AG08395 (cell line): ENCODE results near the gene RWDD1.
"Not testable (repeated sequence)": the region's sequence is repeated elsewhere in the genome, so short reads cannot be mapped to it uniquely, and the experiment has no call there.

Experiments
- DNase-seq: peaks from one replicate; pipeline ENCODE4 v3.0.0; 2012; ENCODE audit warnings: mixed read lengths, low spot score

Gene RWDD1

GRCh38 chr6:116560130-116560529 lies 11.2 kb upstream of the RWDD1 start:
- no peak for DNase-seq

DNA sequence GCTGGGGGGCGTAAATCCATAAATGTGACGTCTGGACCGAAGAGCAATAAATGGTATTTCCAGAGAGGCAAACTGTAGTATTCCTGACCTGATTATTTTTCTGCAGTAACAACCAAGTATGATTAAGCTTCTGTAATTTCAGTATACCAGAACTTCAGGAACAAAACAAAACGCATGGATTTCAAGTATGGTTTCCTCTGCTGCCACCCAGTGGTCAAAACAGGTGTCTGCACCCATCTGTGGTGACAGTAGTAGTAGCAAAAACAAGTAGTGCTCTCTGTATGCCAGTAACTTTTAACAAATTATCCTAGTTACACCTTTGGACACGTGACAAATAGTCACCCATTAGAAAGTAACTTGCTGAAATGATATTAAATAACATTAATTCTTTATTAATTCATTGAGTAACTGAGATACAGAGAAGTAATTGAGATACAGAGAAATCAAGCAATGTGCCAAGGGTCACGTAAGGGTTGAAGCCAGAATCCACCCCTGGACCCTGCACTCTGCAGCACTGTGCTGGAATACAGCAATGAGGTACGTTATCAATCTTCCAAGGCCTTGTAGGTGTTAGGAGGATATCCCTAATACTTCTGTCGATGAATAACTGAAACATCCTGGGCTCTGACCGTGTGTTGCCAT lies 9.8 kb upstream of the RWDD1 start:
- DNase-seq: peak; percentile 69

GRCh38 chr6:116562019-116562403 lies 9.3 kb upstream of the RWDD1 start:
- DNase-seq: no peak

- DNase-seq: no peak
These were observed 8.7 kb upstream of the RWDD1 start for GRCh38 chr6:116562614-116563013.

GRCh38 chr6:116563830-116564229 lies 7.5 kb upstream of the RWDD1 start:
- DNase-seq: no peak

DNA sequence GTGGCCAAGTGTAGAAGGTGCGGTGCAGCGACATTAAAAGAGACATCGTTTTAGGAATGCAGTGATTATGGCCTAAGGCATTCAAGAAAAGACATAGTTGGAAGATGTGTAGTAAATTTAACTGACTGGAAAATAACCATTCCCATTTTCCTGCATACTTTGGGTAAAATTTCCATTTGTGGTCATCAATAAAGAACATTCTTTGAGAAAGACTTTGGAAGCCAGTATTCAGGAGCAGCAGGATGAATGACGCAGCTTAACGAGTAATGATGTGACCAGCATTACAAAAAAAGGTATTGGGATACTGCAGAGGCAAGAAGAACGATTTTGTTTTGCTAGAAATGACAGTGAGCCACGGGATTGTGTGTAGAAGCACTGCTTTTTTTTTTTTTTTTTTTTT lies 7.0 kb upstream of the RWDD1 start:
- DNase-seq: no peak

GRCh38 chr6:116564921-116565872 lies 6.1 kb upstream of the RWDD1 start:
- DNase-seq: no peak

DNA sequence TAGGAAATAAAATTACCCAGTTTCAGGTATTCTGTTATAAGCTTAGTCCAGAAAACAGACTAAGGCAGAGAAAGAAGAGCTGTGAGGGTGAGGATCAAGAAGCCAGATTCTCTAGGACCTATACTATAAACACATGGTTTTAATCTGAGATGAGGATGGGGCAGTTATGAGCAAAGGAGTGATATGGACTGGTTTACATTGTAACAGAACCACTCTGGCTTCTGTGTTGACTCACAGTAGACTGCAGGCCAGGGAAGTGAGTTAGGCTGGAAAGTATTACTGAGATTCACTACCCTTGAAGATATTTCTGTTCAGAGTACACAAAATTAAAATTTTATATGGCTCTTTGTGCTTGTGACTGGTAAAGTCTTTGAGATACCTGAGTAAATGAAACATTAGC lies 3.2 kb upstream of the RWDD1 start:
- DNase-seq: no peak

- DNase-seq: no peak
These were observed 2.2 kb upstream of the RWDD1 start for GRCh38 chr6:116568821-116569755.

DNA sequence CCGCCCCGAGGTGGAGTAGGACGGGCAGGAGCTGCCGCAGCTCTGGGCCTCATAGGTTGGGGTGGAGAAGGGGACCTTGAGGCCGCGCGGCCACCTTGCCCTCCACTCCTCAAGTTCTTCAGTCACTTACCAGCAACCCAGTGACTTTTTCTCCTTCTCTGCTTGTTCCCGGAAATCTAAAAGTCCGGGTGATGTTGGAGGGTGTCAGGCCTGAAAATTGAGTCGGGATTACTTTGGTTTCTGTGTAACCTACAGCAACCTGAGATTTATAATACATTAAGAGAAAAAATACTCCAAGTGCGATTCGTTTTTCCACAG lies 338 bp downstream of the RWDD1 start:
- no peak for DNase-seq

- peak; percentile 44 for DNase-seq
These were observed 858 bp downstream of the RWDD1 start for GRCh38 chr6:116572162-116572561.

GRCh38 chr6:116575227-116575626 lies 3.9 kb downstream of the RWDD1 start:
- DNase-seq: no peak

- no peak for DNase-seq
These were observed 6.2 kb downstream of the RWDD1 start for GRCh38 chr6:116577486-116577885.

DNA sequence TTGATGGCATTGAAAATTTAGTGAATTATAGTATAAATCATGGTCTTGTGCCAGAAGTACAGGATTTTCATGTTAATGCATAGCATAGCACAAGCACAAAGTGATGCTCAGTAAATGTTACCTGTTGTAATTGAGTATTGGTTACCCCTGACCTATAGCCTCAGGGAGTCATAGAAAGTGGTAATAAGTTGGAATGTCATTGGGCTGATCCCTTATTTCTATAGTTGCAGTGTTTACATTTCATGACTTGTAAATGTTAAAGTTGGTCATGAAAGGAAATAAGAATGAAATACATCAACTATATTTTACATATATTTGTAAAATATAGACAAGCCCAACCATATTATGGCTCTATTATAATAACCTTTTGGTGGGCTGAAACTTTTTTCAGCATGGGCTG lies 7.0 kb downstream of the RWDD1 start:
- DNase-seq: no peak

GRCh38 chr6:116579143-116579542 lies 7.8 kb downstream of the RWDD1 start:
- DNase-seq: no peak

- peak; percentile 27 for DNase-seq
These were observed 8.9 kb downstream of the RWDD1 start for GRCh38 chr6:116580198-116580597.

GRCh38 chr6:116586276-116586675 lies 15.0 kb downstream of the RWDD1 start:
- DNase-seq: no peak

DNA sequence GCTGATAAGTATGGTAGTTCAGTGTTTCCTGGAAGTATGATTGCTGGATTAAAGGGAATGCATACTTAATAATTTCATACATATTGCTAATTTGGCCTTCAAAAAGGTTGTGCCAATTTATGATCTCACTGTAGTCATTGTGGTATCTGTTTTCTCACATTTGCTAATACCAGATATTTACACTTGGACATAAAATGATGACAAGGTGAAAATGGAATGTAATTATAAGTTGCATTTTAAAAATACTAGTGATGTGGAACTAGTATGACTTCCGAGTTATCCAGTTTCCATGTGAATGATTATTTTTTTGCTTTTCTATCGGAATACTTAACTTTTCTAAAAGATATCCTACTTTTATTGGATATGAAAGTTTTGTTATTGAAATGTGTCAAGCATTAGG lies 15.4 kb downstream of the RWDD1 start:
- no peak for DNase-seq

- no peak for DNase-seq
These were observed 23.9 kb downstream of the RWDD1 start for GRCh38 chr6:116595247-116595646.

DNA sequence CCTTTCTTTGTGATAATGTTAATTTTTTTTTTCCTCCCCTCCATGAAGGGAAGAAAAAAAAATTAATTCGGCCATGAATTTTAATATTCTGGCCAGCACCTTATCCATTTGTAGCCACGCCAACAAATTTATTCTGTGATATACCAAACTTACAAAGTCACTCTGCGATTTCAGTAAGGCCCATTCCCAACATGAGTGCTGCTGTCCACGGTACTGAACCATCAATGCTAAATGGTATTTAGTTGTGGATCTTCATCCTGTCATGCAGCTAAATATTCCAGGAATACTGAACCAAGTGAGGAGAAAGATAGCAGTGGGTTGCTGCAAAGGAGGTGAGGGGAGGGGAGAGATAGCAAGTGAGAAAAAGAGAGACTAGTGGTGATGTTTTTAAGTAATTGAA lies 25.5 kb downstream of the RWDD1 start:
- DNase-seq: no peak

GRCh38 chr6:116603916-116604315 lies 32.6 kb downstream of the RWDD1 start:
- not testable (repeated sequence) for DNase-seq

DNA sequence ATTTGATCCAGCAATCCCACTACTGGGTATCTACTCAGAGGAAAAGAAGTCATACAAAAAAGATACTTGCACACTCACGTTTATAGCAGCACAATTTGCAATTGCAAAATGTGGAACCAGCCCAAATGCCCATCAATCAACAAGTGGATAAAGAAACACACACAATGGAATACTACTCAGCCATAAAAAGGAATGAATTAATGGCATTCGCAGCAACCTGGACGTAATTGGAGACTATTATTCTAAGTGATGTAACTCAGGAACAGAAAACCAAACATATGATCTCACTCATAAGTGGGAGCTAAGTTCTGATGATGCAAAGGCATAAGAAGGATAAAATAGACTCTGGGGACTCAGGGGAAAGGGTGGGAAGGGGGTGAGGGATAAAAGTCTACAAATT lies 33.6 kb downstream of the RWDD1 start:
- DNase-seq: not testable (repeated sequence)

DNA sequence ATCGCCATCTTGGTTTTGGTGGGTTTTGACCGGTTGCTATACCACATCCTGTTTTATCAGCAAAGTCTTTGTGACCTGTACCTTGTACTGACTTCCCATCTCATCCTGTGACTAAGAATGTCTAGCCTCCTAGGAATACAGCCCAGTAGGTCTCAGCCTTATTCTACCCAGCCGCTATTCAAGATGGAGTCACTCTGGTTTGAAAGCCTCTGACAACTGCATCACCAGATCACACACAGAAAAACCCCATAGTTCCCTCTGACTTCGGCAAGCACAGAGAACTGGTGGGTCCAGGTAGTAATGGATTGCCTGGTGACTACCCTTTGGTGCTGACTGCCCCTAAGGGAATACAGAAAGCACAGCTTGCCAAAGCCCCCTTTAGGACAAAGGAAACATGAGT lies 34.6 kb downstream of the RWDD1 start:
- DNase-seq: no peak
